NCI-H146 treated with DMSO at 0.1 percent for 48 hours (cell line): ENCODE data around the gene SYNGR3.
"Not testable (repeated sequence)": the region's sequence is repeated elsewhere in the genome, so short reads cannot be mapped to it uniquely, and the experiment has no call there.

Experiments used
- DNase-seq: peaks from one replicate; lab custom pipeline; 2025; ENCODE audit not compliant: unreplicated experiment; lab: John Stamatoyannopoulos, UW

The SYNGR3 gene

DNA sequence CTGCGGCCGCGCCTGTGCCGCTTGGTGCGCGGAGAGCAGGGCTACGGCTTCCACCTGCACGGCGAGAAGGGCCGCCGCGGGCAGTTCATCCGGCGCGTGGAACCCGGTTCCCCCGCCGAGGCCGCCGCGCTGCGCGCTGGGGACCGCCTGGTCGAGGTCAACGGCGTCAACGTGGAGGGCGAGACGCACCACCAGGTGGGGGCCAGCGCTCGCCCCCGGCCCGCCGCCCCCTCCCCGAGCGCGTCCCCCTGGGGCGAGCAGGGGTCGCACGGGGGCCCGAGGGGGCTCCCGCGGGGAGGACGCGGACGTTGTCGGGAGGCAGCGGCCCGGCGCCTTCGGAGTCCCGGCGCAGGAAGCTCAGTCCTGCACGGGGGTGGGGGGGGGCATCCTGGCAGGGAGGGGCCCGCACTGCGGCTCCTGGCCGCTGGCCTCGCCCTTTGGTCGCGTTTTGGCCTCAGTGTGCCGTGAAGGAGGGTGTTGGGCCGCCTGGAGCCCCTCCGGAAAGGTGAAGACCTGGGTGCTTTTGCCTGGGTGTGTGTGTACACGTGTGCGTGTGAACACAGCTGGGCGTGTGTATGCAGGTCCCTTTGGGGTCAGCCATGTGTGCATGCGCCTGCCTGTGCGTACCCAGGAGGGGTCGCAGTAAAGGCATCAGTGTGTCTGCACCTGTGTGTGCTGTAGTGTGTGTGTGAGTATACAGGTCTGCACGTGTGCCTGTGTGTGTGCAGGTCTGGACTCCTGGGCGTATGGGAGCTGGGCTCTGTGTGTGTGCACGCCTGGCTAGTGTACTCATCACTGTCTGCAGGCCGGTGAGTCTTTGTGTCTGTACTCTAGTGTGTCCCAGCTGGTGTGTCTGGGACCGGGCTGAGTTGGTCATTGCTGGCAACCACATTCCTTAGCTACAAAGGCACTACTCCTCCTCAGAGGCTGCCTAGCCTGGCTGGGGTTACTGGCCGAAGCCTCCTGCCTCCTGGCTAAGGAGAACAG, 37.5 kb downstream of the SYNGR3 start:
- DNase-seq: no peak

- no peak for DNase-seq
Observed at GRCh38 chr16:2028146-2028545, 38.4 kb downstream of the SYNGR3 start.

GRCh38 chr16:2028620-2029220, 39.0 kb downstream of the SYNGR3 start:
- peak; percentile 85 for DNase-seq

DNA sequence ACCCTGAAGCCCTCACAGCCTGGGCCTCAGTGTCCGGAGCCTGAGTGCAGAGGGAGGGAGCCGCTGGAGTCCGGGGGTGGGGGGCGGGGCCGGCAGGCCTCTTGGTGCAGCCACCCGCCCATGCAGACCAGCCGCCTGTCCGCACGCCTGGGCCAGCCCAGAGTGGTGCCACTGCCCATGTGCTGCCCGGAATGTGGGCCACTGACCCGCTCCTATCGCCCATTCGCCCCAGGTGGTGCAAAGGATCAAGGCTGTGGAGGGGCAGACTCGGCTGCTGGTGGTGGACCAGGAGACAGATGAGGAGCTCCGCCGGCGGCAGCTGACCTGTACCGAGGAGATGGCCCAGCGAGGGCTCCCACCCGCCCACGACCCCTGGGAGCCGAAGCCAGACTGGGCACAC, 39.6 kb downstream of the SYNGR3 start:
- DNase-seq: no peak

DNA sequence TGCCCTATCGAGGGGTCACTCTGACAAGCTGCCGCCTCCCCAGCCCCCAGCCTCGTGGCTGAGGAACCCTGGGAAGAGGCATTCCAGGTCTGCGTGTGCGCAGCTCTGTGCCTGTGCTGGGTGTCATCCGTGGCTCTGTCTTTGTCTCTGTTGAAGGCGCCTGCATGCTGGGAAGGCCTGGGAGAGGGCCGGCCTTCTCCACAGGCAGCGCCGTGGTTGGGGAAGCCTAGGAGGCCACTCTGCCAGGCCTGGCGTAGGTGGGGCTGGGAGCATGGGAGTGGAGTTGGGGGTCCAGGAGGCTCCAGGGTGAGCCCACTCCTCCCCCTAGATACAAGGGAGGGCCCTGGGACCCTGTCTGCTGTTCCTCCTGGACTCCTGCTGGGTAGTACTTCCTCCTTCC, 40.3 kb downstream of the SYNGR3 start:
- no peak for DNase-seq

GRCh38 chr16:2031081-2031577, 41.4 kb downstream of the SYNGR3 start:
- DNase-seq: no peak

DNA sequence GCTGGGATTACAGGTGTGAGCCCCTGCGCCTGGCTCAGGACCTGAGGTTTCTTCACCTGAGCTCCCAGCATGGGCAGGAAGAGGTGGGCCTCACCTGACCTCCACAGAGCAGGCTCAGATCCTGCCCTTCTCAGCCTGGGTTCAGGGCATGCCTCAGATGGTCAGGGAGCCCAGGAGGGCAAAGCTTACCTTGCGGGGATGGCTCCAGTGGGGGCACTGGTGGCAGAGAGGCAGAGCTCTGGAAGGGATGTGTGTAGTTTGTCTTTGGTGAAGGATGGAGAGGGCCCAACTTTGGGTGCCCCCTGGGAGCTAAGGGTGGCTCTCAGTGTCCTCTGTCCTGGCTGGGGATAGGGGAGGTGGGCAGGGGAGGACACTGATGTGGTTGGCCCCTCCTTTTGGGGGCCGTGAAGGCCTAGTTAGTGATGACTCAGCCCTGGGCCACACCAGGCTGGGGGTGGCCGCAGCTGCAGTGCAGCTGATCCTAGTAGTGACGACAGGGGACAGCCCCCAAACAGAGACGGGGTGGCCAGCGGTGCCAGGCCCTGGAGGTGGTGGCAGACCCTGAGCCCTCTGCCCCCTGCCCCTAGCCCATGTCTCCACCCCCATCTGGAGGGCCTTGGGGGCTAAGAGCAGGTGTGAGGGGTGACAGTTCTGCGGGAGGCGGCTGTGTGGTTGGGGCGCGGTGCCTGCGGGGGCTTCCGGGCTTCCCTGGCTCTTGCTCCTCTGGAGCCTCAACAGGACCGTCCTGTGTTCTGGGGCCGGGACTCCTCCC, 42.7 kb downstream of the SYNGR3 start:
- DNase-seq: no peak

GRCh38 chr16:2033057-2033908, 43.5 kb downstream of the SYNGR3 start:
- no peak for DNase-seq

GRCh38 chr16:2033909-2034695, 44.3 kb downstream of the SYNGR3 start:
- DNase-seq: not testable (repeated sequence)

DNA sequence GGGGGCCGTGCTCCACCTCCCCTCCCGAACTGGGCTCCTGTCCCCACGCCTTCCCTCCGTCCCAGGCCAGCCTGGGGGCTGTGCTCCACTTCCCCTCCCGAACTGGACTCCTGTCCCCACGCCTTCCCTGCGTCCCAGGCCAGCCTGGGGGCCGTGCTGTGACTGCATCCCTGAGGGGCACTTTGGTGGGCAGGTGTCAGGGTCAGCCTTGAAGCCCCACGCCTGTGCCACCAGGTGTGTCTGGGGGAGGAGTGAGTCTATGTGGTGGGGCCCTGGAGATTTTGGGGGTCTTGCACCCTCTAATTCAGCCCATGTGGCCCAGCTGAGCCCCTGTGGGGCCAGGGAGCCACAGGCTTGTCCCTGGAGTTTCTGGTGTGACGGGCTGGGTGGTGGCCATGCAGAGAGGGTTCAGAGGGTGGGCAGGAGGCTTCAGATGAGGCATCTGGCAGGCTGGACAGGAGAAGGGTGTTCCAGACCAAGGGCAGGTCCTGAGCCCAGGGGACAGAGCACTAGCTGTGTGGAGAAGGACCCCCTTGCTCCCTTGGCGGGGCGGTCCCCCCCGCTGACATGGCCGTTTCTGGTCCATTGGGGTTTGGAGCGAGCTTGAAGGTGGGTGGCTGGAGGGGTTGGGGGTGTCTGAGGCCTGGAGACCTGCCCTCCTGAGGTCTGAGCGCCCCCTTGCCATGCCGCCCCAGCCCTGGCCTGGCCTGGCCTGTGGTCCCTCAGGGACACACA, 45.1 kb downstream of the SYNGR3 start:
- DNase-seq: no peak

DNA sequence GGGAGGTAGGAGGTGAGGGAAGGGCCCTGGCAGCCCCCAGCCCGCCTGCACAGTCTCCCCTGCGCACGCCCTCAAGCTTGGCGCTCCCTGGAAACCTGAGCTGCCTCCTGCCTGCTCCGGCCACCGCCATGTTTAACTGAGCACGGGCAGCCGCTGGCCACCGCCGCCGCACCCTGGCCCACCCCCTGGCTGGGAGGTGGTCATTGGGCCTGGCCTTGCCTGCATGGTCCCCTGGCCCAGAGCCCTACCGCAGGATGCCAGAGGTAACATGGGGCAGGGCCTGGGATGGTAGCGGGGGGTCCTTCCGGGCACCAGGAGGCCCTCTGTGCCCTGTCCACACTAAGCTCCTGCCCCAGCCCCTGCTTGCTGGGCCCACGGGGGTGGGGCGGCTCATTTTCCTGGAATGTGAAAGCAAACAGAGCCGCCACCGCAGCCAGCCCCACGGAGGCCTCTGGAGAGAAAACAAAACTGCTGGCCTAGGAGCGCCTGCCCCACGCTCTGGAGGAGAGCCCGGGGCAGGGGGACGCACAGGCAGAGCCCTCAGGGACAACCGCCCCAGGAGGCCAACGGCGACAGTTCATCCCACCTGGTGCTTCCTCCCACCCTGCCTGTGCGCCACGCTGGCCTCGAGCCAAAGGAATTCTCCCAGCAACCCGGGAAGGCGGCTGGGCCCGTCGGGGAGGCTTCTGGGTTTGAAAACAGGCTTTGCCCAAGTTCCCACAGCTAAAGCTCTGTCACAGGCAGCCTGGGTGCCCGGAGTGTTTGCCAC, 45.8 kb downstream of the SYNGR3 start:
- peak; percentile 18 for DNase-seq

GRCh38 chr16:2036200-2036966, 46.6 kb downstream of the SYNGR3 start:
- DNase-seq: no peak

- no peak for DNase-seq
Observed at GRCh38 chr16:2037115-2037514, 47.3 kb downstream of the SYNGR3 start.

- no peak for DNase-seq
Observed at GRCh38 chr16:2037647-2038381, 48.0 kb downstream of the SYNGR3 start.

DNA sequence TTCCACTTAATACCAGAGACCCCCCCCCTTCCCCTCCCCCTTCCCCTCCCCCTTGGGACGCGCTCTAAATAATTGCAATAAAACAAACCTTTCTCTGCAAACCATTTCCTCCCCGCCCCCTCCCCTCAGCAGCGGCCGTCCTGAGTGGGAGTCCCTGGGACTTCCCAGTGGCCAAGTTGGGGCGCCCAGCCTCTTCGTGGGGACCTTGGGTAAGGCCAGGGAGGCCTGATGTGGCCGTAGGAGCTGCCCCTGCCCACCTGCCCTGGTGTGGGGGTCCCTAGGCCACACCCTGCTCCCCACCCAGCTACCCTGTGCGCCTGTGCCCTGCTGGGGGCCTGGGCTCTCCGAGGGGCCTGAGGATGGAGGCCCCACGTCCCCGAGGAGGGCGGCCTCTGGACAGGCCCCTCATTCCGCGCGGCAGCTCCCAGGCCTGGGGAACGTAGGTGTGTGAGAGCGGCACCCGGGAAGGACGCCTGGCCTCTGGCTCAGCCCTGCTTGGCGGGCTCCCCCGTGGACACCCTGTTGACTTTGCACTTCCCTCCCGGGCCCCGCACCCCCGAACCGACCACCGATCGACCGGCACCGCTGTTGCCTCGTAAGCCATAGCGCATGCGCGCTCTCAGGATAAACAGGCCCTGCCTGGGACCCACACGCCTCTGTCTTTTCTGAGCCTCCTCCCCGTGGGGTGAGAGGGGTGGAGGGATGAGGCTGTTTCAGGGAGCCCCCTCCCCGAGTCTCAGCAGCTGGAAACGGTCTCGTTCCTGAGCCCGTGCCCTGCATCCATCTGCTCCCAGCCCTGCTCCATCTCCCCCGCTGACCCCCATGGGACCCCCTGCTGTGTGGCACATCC, 48.8 kb downstream of the SYNGR3 start:
- DNase-seq: no peak
